Bronchial epithelial cell (primary cell): ENCODE results near the gene CSDE1. TPM values are rescaled to one million over a fixed set of nuclear protein-coding genes. Genes with fewer than 3 reads are reported as not detected.

Source experiments
- DNase-seq: peaks from one replicate; pipeline ENCODE4 v3.0.0-alpha.2; 2010; ENCODE audit warnings: low read depth
- FAIRE-seq: peaks from 2 replicates; lab custom pipeline; 2011; peaks lifted over from hg19 to GRCh38; lab: Jason Lieb, UNC
- H3K27me3 ChIP-seq: 2 replicates; pipeline ENCODE4 v1.5.1; 2011; ENCODE audit warnings: low read length; ENCODE audit not compliant: control insufficient read depth, insufficient read depth
- H3K36me3 ChIP-seq: 2 replicates; pipeline ENCODE4 v1.5.1; 2011; ENCODE audit warnings: low read length; ENCODE audit not compliant: control insufficient read depth, insufficient read depth
- H3K4me3 ChIP-seq: 2 replicates; pipeline ENCODE4 v1.5.1; 2011; ENCODE audit warnings: mild to moderate bottlenecking, low read depth, low read length, control low read depth
- CTCF ChIP-seq: IDR thresholded peaks from 2 replicates; pipeline ENCODE4 v1.5.1; 2011; ENCODE audit warnings: mild to moderate bottlenecking, moderate library complexity, low read length, control low read depth, inconsistent platforms; ENCODE audit not compliant: insufficient read depth, severe bottlenecking
- total RNA-seq: library from RNA; depleted of rRNA; stranded (reverse); fragments of >200 nt; gene quantifications from 2 replicates; pipeline ENCODE4 v1.2.1, GENCODE V29; 2014

CSDE1 gene
- total RNA-seq, 1 donor from 2014 or later: 875 TPM

GRCh38 chr1:114688526-114688925 is 69.3 kb downstream of the CSDE1 start:
- H3K4me3 ChIP-seq: no peak overlapping the region
- no peaks in the 10 kb centered on the region for H3K36me3 ChIP-seq
- no peak for TF ChIP-seq CTCF
- no peaks in the 10 kb centered on the region for H3K27me3 ChIP-seq
- FAIRE-seq (no peak), DNase-seq (no peak)

- Histone ChIP-seq H3K4me3 (no peak overlapping the region), H3K27me3 (no peaks in the 10 kb centered on the region), H3K36me3 (no peaks in the 10 kb centered on the region)
- FAIRE-seq: no peak
- no peak for DNase-seq
- no peak for TF ChIP-seq CTCF
These were observed 71.9 kb downstream of the CSDE1 start for GRCh38 chr1:114685851-114686250.

- H3K27me3 ChIP-seq: no peaks in the 10 kb centered on the region
- no peak for FAIRE-seq
- H3K4me3 ChIP-seq: no peak overlapping the region
- no peaks in the 10 kb centered on the region for H3K36me3 ChIP-seq
- DNase-seq: no peak
- TF ChIP-seq CTCF: no peak
These were observed 80.1 kb downstream of the CSDE1 start for GRCh38 chr1:114677691-114678090.

- no peak overlapping the region for H3K4me3 ChIP-seq
- FAIRE-seq: no peak
- H3K27me3 ChIP-seq: no peaks in the 10 kb centered on the region
- H3K36me3 ChIP-seq: no peaks in the 10 kb centered on the region
- TF ChIP-seq CTCF: no peak
- DNase-seq: no peak
These were observed 81.7 kb downstream of the CSDE1 start for GRCh38 chr1:114676115-114676514.

- FAIRE-seq (no peak), DNase-seq (peak; percentile 64)
- no peaks in the 10 kb centered on the region for H3K27me3 ChIP-seq
- no peak for TF ChIP-seq CTCF
- H3K4me3 ChIP-seq: peak overlapping the region; percentile 8
- H3K36me3 ChIP-seq: no peaks in the 10 kb centered on the region
These were observed 85.9 kb downstream of the CSDE1 start for GRCh38 chr1:114671939-114672275.
